Activated T-helper 17 cell treated with anti-CD3 and anti-CD28 coated beads, Interleukin-2, amount 50 U/mL, for 72 hours (primary cell): ENCODE measurements around the gene ZC3H15. TPM values are rescaled to one million over a fixed set of nuclear protein-coding genes. Genes with fewer than 3 reads are reported as not detected.

Source experiments
- ATAC-seq: fragments of 150-1000 bp; cut with Tn5 transposase; replicated peaks from 2 replicates; pipeline ENCODE4 v1.10.0; 2021; ENCODE audit warnings: mild to moderate bottlenecking, moderate library complexity
- H3K27ac Mint-ChIP-seq: one replicate; pipeline ENCODE4 v1.8.0; 2022; ENCODE audit warnings: mixed read lengths
- H3K27me3 Mint-ChIP-seq: one replicate; pipeline ENCODE4 v1.8.0; 2022; ENCODE audit warnings: mixed read lengths
- H3K36me3 Mint-ChIP-seq: one replicate; pipeline ENCODE4 v1.8.0; 2022; ENCODE audit warnings: low read depth, mild to moderate bottlenecking, mixed read lengths
- H3K4me1 Mint-ChIP-seq: one replicate; pipeline ENCODE4 v1.8.0; 2022; ENCODE audit warnings: mixed read lengths
- H3K4me3 Mint-ChIP-seq: one replicate; pipeline ENCODE4 v1.8.0; 2022; ENCODE audit warnings: mild to moderate bottlenecking, mixed read lengths
- H3K9me3 Mint-ChIP-seq: one replicate; pipeline ENCODE4 v1.8.0; 2022; ENCODE audit warnings: mixed read lengths
- total RNA-seq, 2 donors: library from RNA; stranded (reverse); gene quantifications; one replicate each; pipeline ENCODE4 v1.2.3, GENCODE V29; 2022

ZC3H15 gene
- total RNA-seq, 2 donors from 2014 or later = 54.4 to 82.0 TPM

GRCh38 chr2:186543561-186544131, 57.6 kb downstream of the ZC3H15 start:
- H3K9me3 Mint-ChIP-seq = no peaks in the 10 kb centered on the region
- no peaks in the 10 kb centered on the region for H3K4me1 Mint-ChIP-seq
- peaks cover 9% of the 10 kb centered on the region for H3K27me3 Mint-ChIP-seq
- no peaks in the 10 kb centered on the region for H3K36me3 Mint-ChIP-seq
- no peak overlapping the region for H3K27ac Mint-ChIP-seq
- no peak overlapping the region for H3K4me3 Mint-ChIP-seq
- no peak for ATAC-seq

DNA sequence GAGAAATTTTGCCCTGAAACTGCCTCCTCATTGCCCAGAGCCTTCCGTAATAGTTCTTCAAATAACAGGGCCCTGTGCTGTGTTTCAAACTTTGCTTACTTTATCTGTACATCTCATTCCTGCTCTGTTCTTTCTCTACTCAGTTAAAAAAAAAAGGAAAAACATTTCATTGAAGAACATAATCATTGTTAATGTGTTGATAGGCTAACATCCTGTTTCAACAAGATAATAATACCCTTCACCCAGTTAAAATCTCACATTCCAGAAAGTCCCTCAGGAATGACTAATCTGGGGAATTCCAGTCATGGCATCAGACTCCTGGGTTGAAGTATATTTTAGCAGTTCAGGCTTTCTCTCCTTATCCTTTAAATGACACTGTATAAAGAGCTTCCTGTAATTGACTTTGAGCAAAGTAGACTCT, 58.2 kb downstream of the ZC3H15 start:
- H3K9me3 Mint-ChIP-seq = no peaks in the 10 kb centered on the region
- H3K4me1 Mint-ChIP-seq = no peaks in the 10 kb centered on the region
- peaks cover 7% of the 10 kb centered on the region for H3K27me3 Mint-ChIP-seq
- peak; percentile 26 for ATAC-seq
- no peak overlapping the region for H3K27ac Mint-ChIP-seq
- no peaks in the 10 kb centered on the region for H3K36me3 Mint-ChIP-seq
- no peak overlapping the region for H3K4me3 Mint-ChIP-seq

GRCh38 chr2:186546846-186547245, 60.8 kb downstream of the ZC3H15 start:
- H3K4me1 Mint-ChIP-seq = no peaks in the 10 kb centered on the region
- no peaks in the 10 kb centered on the region for H3K9me3 Mint-ChIP-seq
- no peak for ATAC-seq
- H3K4me3 Mint-ChIP-seq = no peak overlapping the region
- peaks cover 8% of the 10 kb centered on the region for H3K27me3 Mint-ChIP-seq
- no peaks in the 10 kb centered on the region for H3K36me3 Mint-ChIP-seq
- no peak overlapping the region for H3K27ac Mint-ChIP-seq

DNA sequence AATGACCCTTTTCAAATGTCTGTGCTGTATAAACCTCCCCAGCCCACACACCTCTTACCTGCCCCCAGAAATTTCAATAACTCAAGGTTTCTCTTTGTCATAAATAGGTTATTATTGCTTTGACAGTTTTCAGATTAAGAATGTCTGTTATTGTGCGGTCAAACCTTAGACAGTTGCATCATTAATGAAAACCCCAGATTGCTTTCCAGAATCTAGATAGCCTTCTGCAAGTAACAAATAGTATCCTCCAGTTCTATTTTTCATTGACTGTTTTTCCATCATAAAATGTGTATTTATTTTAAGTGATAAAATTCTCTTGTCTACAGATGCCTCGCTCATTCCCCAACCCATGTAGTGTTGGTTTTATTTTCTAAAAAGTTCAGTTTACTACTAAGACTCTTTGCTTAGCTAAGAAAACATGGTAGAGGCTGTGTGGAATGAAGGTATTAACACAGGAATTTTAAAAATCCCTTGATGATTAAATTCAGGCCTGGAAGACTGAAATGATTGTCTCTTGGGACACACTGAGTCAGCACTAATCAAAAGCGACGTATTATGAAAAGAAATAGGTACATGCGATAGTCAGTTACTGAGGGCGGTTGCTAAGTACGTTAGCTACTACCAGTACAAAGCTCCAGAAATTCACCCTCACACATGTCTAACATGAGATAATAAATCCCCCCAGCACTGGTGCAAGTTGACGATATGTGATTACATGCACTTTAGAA, 65.4 kb downstream of the ZC3H15 start:
- Mint-ChIP-seq H3K27me3 (peaks cover 7% of the 10 kb centered on the region), H3K4me3 (no peak overlapping the region), H3K36me3 (no peaks in the 10 kb centered on the region), H3K4me1 (no peaks in the 10 kb centered on the region), H3K27ac (no peak overlapping the region), H3K9me3 (no peaks in the 10 kb centered on the region)
- no peak for ATAC-seq

DNA sequence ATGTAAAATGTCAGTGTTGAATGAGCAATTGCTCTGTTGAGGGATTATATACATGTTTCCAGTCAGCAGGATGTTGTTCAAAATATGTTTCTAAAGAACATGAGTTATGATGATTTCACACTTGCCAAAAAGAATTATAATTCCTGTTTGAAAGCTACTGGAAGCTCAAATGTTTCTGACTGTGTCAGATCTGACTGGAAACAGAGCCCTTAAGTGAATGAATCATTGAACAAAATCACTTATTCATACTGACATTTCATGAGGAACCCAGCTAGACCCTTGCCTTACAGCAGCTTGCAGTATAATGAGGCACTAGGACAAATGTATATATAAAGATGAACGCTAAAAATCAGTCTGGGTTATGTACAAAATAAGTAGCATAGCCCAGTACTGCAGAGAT, 68.4 kb downstream of the ZC3H15 start:
- Mint-ChIP-seq H3K36me3 (no peaks in the 10 kb centered on the region), H3K27ac (no peak overlapping the region), H3K4me1 (no peaks in the 10 kb centered on the region), H3K9me3 (no peaks in the 10 kb centered on the region), H3K27me3 (peaks cover 11% of the 10 kb centered on the region), H3K4me3 (no peak overlapping the region)
- peak; percentile 65 for ATAC-seq

- no peak overlapping the region for H3K27ac Mint-ChIP-seq
- no peaks in the 10 kb centered on the region for H3K9me3 Mint-ChIP-seq
- H3K4me3 Mint-ChIP-seq = no peak overlapping the region
- peaks cover 11% of the 10 kb centered on the region for H3K27me3 Mint-ChIP-seq
- ATAC-seq = peak; percentile 37
- no peaks in the 10 kb centered on the region for H3K36me3 Mint-ChIP-seq
- no peaks in the 10 kb centered on the region for H3K4me1 Mint-ChIP-seq
Observed at GRCh38 chr2:186554850-186555671, 69.0 kb downstream of the ZC3H15 start.

- no peak for ATAC-seq
- no peak overlapping the region for H3K27ac Mint-ChIP-seq
- peaks cover 18% of the 10 kb centered on the region for H3K27me3 Mint-ChIP-seq
- peaks cover 4% of the 10 kb centered on the region for H3K9me3 Mint-ChIP-seq
- no peaks in the 10 kb centered on the region for H3K4me1 Mint-ChIP-seq
- H3K36me3 Mint-ChIP-seq = no peaks in the 10 kb centered on the region
- H3K4me3 Mint-ChIP-seq = no peak overlapping the region
Observed at GRCh38 chr2:186558512-186559276, 72.6 kb downstream of the ZC3H15 start.

Other genes starting within 250 kb of the ZC3H15 start
- 10 to 100 TPM; 10.0 to 12.1 TPM for gene ITGAV, start 103.8 kb downstream of the ZC3H15 start, total RNA-seq
- 1 to 10 TPM in 1 of 2 donors, under 1 TPM in 1; 0.67 to 1.2 TPM for gene FAM171B, start 207.8 kb downstream of the ZC3H15 start, total RNA-seq